ENCODE results near the gene LACTB.

DNA sequence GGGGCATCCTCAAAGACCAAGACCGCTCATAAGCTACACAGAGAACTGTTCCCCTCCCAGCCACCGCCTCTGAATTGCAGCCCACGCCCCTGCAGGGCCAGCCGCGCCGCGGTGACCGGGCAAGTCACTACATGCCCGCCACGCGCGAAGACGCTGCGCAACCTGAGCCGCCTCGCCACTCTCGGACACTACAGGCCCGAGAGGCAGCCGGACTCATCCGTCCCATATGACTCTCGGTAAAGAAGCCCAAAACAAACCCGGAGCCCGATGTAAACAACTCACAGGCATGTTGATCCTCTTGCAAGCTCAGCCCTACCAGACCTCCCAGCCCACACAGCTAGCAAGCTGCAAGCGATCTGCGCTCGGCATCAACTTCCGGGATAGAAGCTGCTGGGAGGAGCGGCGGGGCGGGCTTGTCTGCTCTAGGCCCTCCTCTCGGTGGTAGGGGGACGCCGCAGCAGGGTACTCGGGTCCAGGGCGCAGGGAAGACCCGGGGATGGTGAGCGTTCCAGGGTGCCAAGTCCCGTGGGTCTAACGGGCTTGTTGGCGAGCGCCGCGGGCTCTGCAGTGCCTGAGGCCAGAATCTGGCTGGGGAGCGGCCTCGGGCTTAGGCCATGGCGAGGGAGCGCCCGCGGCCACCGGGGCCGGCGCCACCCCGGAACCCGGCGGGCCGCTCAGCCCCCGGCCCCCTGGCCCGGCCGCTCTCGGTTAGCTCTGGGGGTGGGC is 35.6 kb downstream of the LACTB start, which contains the start of gene RPS27L:
- peak in 2 of 6 experiments; percentile 3 to 4 for TF ChIP-seq CTCF (IDR thresholded peaks at IDR 0.05)
- TF ChIP-seq POLR2A (IDR thresholded peaks at IDR 0.05): peak in 2 of 4 donors; percentile 80 to 88

Measured in esophagus squamous epithelium (tissue), 4 donors.